Umbilical cord (tissue), 2 donors: ENCODE data around the gene SHC3. TPM values are rescaled to one million over a fixed set of nuclear protein-coding genes. Genes with fewer than 3 reads are reported as not detected.

Experiments
- DNase-seq: peaks from one replicate; pipeline ENCODE4 v3.0.0-alpha.2; 2015; ENCODE audit warnings: low spot score
- total RNA-seq: library from RNA; depleted of rRNA; stranded (reverse); fragments of >200 nt; gene quantifications from one replicate; pipeline ENCODE4 v1.2.3, GENCODE V29; 2014; ENCODE audit warnings: low replicate concordance; ENCODE audit not compliant: insufficient read depth

SHC3 gene
- total RNA-seq, 1 donor from 2014 or later = 3.1 TPM

DNA sequence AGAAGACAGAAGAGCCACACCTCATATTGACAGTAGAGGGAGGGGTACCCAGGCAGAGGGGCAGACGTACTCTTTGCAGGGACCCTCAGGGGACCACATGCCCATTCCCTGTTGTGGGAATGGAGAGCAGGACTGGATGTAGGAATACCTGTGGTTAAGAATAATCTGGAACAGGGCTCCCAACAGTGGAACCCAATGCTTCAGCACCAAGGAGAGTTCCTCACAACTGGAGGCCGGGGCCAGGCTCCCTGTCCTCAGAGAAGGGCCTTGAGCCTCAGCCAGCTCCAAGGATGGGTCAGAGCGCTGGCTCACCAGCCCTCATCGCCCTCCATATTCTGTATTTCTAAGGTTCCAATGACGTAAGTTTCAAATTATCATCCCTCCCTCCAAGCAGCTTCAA is 7.4 kb upstream of the SHC3 start:
- peak; percentile 13 for DNase-seq

- DNase-seq = no peak
Observed at GRCh38 chr9:89183146-89183545, 4.5 kb upstream of the SHC3 start.

- no peak for DNase-seq
Observed at GRCh38 chr9:89182369-89182768, 3.8 kb upstream of the SHC3 start.

DNA sequence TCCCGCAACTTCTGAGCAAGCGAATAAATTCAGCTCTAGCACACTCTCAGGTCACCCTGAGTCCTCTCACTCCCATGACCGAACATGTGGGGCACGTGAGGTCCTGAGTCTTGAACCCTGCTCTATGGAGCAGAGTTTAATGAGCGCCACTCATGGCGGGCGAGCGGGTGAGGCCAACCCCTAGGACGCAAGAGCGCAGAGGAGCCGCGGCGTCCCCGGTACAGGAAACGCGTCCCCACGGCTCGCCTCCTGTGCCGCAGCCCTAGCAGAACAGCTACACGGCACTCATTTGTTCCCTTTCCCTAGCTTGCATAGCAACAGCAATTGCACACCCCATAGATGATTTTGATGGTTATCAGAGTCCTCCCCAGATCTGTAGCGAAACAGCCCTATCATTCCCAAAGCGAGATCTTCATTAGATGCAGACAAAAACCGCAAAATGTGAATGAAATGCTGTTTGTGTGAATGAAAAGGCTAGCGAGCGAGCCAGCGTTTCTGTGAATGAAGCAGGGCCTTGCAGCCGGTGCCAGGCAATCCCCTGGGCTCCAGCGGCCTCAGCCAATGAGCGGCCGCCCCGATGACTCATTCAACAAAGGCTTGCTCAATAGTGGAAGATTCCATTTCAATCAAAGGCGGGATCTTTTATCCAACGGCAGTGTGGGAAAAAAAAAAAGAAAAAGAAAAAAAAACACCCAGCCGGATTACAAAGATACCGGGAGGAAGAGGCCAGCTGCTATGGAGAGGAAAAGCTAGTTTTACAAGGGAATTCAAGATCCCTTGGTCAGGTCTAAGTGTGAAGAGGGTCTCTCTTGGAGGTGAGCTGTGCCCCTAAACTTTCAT is 1.5 kb upstream of the SHC3 start:
- DNase-seq = peak; percentile 97

- peak; percentile 45 for DNase-seq
Observed at GRCh38 chr9:89179540-89179894, 899 bp upstream of the SHC3 start.

- no peak for DNase-seq
Observed at GRCh38 chr9:89178830-89179539, 367 bp upstream of the SHC3 start.

DNA sequence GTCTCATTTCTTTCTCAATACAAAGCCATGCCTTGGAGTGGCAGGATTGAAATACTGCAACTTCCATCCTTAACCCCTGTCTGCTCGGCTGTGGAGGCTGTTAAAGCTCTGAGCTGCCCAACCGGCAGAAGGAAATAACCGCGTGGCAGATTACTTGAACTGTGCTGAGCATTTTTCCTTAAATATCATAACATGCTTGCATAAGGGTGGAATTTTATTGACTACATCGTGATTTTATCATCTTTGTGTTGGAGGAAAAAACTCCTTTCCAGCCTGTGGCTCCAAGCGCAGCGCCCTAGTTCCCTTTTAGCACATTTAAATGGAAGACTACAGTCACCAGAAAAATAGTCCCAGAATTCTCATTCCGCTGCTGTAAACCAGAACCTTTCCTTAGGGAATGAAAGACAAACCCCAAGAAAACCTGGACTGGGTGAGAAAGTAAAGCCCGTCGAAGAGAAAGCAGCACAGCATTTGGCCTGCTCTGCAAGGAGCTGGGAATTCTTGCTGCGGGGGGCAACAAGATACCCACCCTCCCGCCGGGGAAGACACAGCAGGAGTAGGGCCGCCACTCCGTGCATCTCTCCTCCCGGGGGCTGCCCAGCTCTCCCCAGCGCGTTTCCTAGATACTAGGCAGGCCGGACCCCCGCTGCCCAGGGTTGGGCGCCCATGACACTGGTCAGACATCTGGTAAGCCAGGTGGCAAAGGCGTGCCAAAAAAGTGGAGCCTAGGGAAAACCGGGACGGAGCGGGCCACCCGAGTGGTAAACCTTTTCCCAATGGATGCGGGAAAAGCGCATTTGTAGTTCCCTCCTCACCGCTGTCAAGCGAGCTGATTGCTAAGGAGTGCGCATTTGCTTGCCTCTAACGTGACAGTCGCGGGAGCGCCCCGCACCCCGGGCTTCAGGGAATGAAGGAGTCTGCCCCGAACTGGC is 1.3 kb downstream of the SHC3 start:
- no peak for DNase-seq

DNA sequence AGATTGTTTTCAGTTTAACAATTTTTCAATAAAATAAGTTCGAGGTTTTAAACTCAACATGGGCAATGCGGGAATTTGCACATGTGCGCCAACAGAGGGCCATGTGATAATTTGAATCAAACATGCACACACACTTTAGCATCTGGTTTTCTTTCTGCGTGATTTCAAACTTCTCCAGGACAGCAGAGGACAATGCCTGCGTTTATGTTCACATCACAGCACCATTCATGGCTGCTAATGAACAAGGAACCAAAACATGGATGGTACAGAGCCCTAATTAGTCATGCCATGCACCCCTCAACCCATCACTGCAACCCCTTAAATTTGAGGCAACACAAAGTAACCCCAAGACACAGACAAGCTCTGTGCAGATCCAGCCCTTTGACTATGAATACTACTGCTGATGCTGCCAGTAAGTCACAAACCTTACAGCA is 2.8 kb downstream of the SHC3 start:
- no peak for DNase-seq

DNA sequence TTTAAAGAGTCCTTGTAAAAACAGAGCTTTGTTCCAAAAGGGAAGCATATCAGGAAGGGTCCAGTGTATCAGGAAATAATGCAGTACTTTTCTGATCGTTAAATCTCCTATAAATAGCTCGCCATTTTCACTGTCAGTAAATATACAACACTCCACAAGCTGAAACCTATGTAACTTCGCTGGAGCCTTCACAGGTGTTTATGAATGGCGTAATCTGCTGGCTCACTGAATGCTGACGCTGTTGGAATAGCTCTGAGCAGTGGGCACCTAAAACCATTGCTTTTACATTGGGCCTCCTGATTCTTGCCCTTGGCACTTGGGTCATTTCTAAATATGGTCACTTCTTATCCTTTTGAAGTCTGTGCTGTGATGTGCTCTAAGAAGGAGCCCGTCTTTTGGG is 4.3 kb downstream of the SHC3 start:
- DNase-seq = no peak

GRCh38 chr9:89173072-89173471 is 5.5 kb downstream of the SHC3 start:
- no peak for DNase-seq

DNA sequence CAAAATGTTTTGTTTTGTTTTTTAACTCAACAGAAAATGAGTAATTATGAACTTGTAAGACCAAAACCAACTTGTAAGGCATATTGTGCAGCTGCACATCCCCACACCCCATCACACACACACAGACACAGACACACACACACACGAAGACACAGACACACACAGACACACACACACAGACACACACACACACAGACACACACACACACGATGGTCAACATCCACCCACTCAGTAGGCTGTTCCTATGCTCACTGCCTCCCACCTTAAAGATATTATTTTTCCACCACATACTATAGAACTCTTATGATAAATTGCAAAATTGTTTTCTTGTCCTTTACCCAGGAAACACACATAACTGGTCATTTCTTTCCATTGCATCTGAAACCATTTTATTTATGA is 6.2 kb downstream of the SHC3 start:
- DNase-seq = no peak

DNA sequence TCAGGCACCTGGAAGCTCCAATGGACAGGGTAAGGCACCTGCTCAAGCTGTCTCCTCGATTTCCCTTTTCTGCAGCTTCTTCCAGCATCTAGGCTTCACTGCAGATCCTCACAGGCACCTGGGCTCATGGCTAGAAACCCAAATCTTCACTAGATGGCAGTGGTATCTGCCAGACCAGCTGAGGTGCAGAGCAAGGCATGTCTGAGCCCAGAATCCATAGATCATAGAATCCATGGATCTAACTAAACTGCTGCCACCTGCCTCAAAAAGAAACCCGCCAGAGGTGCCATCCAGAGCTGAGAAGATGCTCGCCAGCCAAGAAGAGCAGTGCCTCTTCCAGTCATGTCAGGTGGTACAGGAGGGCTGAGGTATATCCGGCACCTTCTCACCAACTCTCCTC is 6.9 kb downstream of the SHC3 start:
- no peak for DNase-seq

GRCh38 chr9:89171231-89171630 is 7.4 kb downstream of the SHC3 start:
- no peak for DNase-seq

DNA sequence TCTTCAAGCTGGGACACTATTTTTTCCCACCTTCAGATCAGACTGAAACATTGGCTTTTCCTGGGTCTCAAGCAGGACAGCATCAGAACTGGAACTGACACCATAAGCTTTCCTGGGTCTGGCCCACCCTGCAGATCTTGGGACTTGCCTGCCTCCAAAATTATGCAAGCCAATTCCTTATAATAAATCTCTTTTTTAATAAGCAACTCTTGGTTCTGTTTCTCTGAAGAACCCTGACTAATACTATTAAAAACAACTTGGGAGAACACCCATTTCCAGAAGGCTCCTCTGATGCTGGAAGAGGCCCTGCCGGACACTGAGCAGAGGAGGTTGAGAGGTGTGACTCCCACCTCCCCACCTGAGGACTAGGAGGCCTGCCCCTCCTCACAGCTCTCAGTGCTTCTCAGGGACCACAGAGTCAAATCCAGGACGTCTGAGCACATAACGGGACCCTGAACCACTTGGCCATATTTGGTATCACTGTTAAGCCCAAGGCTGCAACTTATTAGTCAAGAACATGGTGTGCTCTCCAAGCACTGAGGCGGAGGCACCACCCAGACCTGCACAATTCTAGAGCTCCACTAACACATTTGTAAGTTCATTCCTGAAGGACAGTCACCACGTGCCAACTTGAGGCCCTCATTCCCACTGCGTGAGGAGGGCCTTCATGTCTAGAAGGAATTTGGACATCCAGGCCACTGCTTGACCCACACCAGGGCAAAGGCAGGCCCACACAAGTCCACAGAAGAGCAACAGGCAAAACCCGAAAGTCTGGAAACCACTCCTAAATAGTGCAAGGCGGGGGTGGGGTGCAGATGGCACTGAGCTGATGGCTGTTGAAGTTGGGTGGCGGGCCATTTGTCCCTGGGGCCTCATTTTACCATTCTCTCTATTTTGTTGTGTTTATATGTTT is 9.5 kb downstream of the SHC3 start:
- DNase-seq = no peak

DNA sequence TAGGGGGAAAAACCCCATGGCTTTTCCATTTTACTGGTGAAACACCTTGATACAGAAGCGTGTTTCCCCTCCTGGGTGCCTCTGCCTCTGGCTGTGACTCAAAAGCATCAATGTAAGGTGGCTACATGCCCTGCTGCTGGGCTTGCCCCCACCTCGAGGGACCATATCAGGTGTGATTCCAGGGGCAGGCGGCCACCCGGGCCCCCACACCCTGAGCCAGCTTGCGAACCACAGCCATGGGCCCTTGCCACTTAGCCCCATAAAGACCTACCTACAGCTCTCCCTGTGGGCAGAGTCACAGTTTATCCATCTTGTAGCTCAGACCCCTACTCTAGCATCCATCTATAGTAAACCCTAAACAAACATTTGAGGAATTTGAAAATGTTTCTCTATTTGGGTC is 10.8 kb downstream of the SHC3 start:
- DNase-seq = no peak

- no peak for DNase-seq
Observed at GRCh38 chr9:89166852-89167251, 11.8 kb downstream of the SHC3 start.

DNA sequence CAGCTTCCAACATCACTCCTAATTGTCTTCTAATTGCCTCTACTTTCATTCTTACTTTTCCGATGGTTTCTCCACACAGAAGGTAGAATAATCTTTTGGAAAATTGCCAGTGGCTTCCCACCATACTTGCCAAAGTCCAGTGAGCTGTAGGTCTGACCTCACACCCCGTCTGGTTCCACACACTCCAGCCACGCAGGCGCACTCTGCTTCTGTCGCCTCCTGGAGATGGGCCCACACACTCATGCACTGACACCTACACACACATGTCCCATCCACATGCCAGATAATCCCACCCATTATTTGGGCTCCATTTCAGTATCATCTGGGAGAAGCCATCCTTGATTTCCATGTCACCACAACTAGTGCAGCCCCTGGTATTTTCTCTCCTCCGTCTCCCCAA is 12.7 kb downstream of the SHC3 start:
- no peak for DNase-seq

DNA sequence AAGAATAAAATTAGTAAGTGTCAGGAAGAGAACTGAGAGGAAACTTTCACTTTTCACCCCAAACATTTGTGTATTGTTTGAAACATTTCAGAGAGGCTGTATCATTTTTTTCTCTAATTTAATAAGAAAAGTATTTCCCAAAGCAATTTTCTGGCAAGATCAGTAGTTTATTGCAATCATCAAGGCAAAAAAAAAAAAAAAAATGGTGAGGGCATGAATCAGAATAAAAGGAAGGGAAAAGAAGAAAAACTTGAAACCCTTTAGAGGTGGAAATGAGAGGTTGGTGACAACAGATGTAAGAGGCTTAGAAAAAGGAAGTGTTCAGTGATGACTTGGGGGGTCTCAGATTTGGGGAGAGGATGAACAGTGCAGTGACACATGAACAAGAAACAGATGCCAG is 13.3 kb downstream of the SHC3 start:
- no peak for DNase-seq

GRCh38 chr9:89161221-89161620 is 17.4 kb downstream of the SHC3 start:
- DNase-seq = no peak

DNA sequence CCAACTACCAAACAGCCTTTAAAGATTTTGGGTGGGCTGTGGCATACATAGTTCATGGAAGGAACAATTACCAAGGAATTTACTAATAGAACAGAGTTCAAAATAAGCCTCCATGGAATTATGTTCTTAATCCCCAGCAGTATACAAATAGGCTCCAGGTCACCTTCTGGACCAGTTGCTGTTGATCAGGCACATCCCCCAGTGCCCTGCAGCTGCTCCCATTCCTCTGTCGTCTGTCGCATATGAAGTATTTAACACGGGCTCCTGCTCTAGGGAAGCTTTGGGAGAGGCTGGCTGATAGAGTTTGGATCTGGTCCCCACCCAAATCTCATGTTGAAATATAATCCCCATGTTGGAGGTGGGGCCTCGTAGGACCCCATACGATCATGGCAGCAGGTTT is 17.8 kb downstream of the SHC3 start:
- no peak for DNase-seq
